ENCODE results near the gene PDCD2L. TPM values are rescaled to one million over a fixed set of nuclear protein-coding genes. Genes with fewer than 3 reads are reported as not detected.

Gene PDCD2L
- total RNA-seq, 2 experiments from 2014 or later = 3.8 to 3.9 TPM

DNA sequence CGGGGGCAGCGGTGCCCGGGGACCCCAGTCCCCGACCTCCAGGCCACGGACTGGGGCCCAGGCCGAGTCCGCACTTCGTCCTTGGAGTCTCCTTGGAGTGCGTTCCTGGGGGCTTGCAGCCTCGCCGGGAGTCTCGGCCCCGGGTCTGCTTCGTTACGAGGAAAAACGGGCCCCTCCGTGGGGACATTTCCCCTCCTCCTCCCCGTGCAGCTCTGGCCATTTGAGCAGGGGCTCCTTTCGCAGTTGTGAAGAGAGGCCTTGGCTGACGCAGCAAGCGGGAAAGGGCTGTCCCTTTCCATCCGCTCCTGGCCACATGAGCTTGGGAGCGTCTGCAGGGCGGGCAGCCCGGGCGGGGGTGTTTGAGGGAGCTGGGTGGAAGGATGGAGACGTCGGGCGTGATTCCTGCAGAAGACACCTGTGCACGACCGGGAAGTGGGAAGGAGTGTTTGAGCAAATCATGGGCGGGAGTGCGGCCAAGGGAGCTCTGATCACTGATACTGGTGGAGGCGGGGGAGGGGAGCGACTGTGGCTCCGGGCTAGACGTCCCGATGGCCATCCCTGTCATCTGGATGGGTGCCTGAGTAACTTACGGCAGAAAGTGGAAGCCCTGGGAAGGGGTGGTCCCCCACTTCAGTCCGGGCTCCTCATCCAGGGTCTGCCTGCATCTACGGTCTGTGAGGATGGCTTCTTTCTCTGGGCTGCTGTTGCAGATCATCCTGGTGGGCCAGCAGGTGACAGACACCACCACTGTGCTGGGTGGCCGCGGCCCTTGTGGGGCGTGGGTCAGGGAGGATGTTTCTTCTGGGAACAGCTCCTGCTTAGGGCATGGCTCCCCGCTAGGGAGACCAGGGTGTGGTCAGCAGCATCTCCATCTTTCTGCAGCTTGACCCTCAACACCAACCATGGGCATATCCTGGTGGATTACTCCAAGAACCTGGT is 38.5 kb upstream of the PDCD2L start:
- Histone ChIP-seq H3K4me1 (ENCODE audit: insufficient read depth, low read length) (peaks cover 38% of the 10 kb centered on the region), H3K27me3 (ENCODE audit: control insufficient read depth in 1 of 2, insufficient read depth in 2 of 2, low read length in 2 of 2) (no peaks in the 10 kb centered on the region), H3K27ac (ENCODE audit: low read depth in 1 of 2, low read length in 2 of 2) (peak overlapping the region in 1 of 2 donors; percentile 59), H3K36me3 (ENCODE audit: insufficient read depth, low read length) (peaks cover 38% of the 10 kb centered on the region), H3K9me3 (ENCODE audit: control insufficient read depth in 1 of 2, insufficient read depth in 1 of 2, low read length in 2 of 2) (no peaks in the 10 kb centered on the region), H3K4me3 (ENCODE audit: low read length) (peak overlapping the region; percentile 95)
- peak overlapping the region; percentile 91 for H3K4me3 Mint-ChIP-seq
- peak in 3 of 14 experiments; percentile 28 to 41 (median 30) for DNase-seq
- POLR2A ChIA-PET = interaction anchor here (0.6 to 1.4 kb wide), 8 partner anchors 16 to 194 kb away, joined by 3 to 8 read pairs (median 4); partner anchors contain the start of genes LSM14A, PDCD2L and UBA2
- CTCF ChIA-PET = interaction anchor here (0.9 kb wide), 1 partner anchor 62 kb away, joined by 5 read pairs; the partner anchor contains the start of gene UBA2
- H3K36me3 Mint-ChIP-seq (ENCODE audit: low read depth) = peaks cover 53% of the 10 kb centered on the region
- H3K9me3 Mint-ChIP-seq = no peaks in the 10 kb centered on the region
- H3K4me1 Mint-ChIP-seq (ENCODE audit: low read depth) = peaks cover 36% of the 10 kb centered on the region
- intact Hi-C loops (cut with DNase I, micrococcal nuclease) = loop anchor here in 1 of 2 experiments (10.0 kb wide), 1 partner anchor 309 kb away; the partner anchor contains the start of genes SCGB2B2 and ZNF302
- TF ChIP-seq, protein P1, sequence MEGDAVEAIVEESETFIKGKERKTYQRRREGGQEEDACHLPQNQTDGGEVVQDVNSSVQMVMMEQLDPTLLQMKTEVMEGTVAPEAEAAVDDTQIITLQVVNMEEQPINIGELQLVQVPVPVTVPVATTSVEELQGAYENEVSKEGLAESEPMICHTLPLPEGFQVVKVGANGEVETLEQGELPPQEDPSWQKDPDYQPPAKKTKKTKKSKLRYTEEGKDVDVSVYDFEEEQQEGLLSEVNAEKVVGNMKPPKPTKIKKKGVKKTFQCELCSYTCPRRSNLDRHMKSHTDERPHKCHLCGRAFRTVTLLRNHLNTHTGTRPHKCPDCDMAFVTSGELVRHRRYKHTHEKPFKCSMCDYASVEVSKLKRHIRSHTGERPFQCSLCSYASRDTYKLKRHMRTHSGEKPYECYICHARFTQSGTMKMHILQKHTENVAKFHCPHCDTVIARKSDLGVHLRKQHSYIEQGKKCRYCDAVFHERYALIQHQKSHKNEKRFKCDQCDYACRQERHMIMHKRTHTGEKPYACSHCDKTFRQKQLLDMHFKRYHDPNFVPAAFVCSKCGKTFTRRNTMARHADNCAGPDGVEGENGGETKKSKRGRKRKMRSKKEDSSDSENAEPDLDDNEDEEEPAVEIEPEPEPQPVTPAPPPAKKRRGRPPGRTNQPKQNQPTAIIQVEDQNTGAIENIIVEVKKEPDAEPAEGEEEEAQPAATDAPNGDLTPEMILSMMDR (IDR thresholded peaks at IDR 0.05) = no peak
- peak overlapping the region; percentile 87 for H3K27ac Mint-ChIP-seq
- H3K27me3 Mint-ChIP-seq = no peaks in the 10 kb centered on the region
- no peak for ATAC-seq (ENCODE audit: poor library complexity)

DNA sequence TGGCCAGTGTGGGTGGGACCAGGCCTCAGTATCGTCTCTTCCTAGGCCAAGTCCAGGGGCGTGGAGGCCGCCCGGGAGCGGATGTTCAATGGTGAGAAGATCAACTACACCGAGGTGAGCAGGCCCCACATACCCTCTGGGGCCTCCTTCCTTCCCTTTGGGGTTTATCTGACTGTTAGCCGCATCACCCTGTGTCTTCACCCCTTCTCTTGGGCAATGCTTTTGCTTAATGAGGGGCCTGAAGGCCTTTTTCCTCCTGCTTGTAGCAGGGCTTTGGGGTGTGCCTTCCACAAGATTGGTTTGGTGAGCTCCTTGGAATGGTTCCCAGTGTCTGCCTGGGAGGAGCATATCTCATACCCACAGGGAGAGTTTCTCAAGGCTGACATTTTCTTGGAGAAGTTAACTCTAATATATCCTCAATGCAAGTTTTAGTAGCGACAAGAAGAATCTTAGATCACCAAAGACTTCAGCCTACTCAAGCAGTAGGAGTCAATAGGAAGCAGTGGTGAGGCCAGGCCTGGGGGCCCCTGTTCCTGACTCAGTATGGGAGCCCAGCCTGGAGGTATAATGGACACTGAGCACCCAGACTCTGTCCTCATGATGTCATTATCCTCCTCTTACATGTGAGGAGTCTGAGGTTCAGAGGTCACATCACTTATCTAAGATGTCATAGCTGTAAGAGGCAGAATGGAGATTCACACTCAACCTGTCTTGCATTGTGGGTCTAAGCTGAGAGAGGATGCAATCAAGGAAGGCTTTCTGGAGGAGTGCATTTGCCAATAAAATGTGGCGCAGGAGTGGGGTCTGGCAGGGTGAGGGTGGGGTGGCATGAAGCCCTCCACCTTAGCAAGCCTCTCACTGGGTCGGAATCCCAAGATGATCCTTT is 37.2 kb upstream of the PDCD2L start:
- H3K27ac Mint-ChIP-seq = peak overlapping the region; percentile 87
- H3K4me3 Mint-ChIP-seq = peak overlapping the region; percentile 91
- ChIA-PET POLR2A (no interaction called here), CTCF (interaction anchor here (1.2 kb wide), 1 partner anchor 63 kb away, joined by 3 read pairs; no protein-coding TSS in a partner anchor)
- H3K9me3 ChIP-seq (ENCODE audit: control insufficient read depth in 1 of 2, insufficient read depth in 1 of 2, low read length in 2 of 2) = no peaks in the 10 kb centered on the region
- H3K4me1 Mint-ChIP-seq (ENCODE audit: low read depth) = peaks cover 42% of the 10 kb centered on the region
- peaks cover 38% of the 10 kb centered on the region for H3K4me1 ChIP-seq (ENCODE audit: insufficient read depth, low read length)
- H3K27me3 ChIP-seq (ENCODE audit: control insufficient read depth in 1 of 2, insufficient read depth in 2 of 2, low read length in 2 of 2) = no peaks in the 10 kb centered on the region
- DNase-seq (peak in 1 of 14 experiments; percentile 38), ATAC-seq (ENCODE audit: poor library complexity) (no peak)
- no peaks in the 10 kb centered on the region for H3K9me3 Mint-ChIP-seq
- H3K27me3 Mint-ChIP-seq = no peaks in the 10 kb centered on the region
- peaks cover 46% of the 10 kb centered on the region for H3K36me3 ChIP-seq (ENCODE audit: insufficient read depth, low read length)
- peak overlapping the region; percentile 95 for H3K4me3 ChIP-seq (ENCODE audit: low read length)
- H3K27ac ChIP-seq (ENCODE audit: low read depth in 1 of 2, low read length in 2 of 2) = peak overlapping the region in 1 of 2 donors; percentile 15
- peaks cover 61% of the 10 kb centered on the region for H3K36me3 Mint-ChIP-seq (ENCODE audit: low read depth)
- intact Hi-C loops (cut with DNase I, micrococcal nuclease) = loop anchor here in 1 of 2 experiments (10.0 kb wide), 1 partner anchor 308 kb away; the partner anchor contains the start of genes SCGB2B2 and ZNF302
- TF ChIP-seq, protein P1 (IDR thresholded peaks at IDR 0.05) = no peak

DNA sequence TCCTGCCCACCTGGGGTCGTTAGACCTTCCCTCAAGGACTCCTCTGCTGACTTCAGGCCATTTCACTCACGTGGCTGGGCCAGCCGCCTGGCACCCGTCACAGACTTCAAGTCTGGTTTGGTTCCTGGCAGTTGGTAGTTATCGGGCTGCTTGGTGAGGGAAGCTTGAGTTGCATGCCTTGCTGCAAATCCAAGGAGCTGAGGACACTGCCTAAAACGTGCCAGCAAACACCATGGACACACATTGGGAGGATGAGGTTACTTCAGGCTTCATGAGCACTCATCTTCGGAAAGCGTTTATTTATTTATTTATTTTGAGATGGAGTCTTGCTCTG is 36.6 kb upstream of the PDCD2L start:
- intact Hi-C loops (cut with DNase I, micrococcal nuclease) = loop anchor here in 1 of 2 experiments (10.0 kb wide), 1 partner anchor 307 kb away; the partner anchor contains the start of genes SCGB2B2 and ZNF302
- Mint-ChIP-seq H3K4me3 (peak overlapping the region; percentile 20), H3K9me3 (no peaks in the 10 kb centered on the region), H3K4me1 (ENCODE audit: low read depth) (peaks cover 42% of the 10 kb centered on the region), H3K36me3 (ENCODE audit: low read depth) (peaks cover 61% of the 10 kb centered on the region), H3K27me3 (no peaks in the 10 kb centered on the region), H3K27ac (no peak overlapping the region)
- TF ChIP-seq, protein P1 (IDR thresholded peaks at IDR 0.05) = no peak
- no peak overlapping the region for H3K27ac ChIP-seq (ENCODE audit: low read depth in 1 of 2, low read length in 2 of 2)
- no peak for ATAC-seq (ENCODE audit: poor library complexity)
- DNase-seq = no peak
- H3K4me1 ChIP-seq (ENCODE audit: insufficient read depth, low read length) = peaks cover 38% of the 10 kb centered on the region
- POLR2A ChIA-PET = no interaction called here
- no peaks in the 10 kb centered on the region for H3K9me3 ChIP-seq (ENCODE audit: control insufficient read depth in 1 of 2, insufficient read depth in 1 of 2, low read length in 2 of 2)
- peaks cover 51% of the 10 kb centered on the region for H3K36me3 ChIP-seq (ENCODE audit: insufficient read depth, low read length)
- H3K27me3 ChIP-seq (ENCODE audit: control insufficient read depth in 1 of 2, insufficient read depth in 2 of 2, low read length in 2 of 2) = no peaks in the 10 kb centered on the region
- no peak overlapping the region for H3K4me3 ChIP-seq (ENCODE audit: low read length)
- CTCF ChIA-PET = interaction anchor here (1.2 kb wide), 1 partner anchor 63 kb away, joined by 3 read pairs; no protein-coding TSS in a partner anchor

All from CD4-positive, alpha-beta T cell (primary cell).